SIG-M5 treated with dmso at 0.1 percent for 504 hours (cell line): Measurements from ENCODE around the gene SDF4.
"Not testable (repeated sequence)": the region's sequence is repeated elsewhere in the genome, so short reads cannot be mapped to it uniquely, and the experiment has no call there.

Experiments used
- DNase-seq: peaks from one replicate; lab custom pipeline; 2025; ENCODE audit not compliant: unreplicated experiment; lab: John Stamatoyannopoulos, UW

The SDF4 gene

GRCh38 chr1:1259951-1260600 lies 28.3 kb upstream of the SDF4 start:
- peak; percentile 30 for DNase-seq

GRCh38 chr1:1259540-1259939 lies 27.7 kb upstream of the SDF4 start:
- no peak for DNase-seq

- DNase-seq, result no peak
Observed at GRCh38 chr1:1259119-1259488, 27.3 kb upstream of the SDF4 start.

GRCh38 chr1:1256956-1257871 lies 25.4 kb upstream of the SDF4 start:
- no peak for DNase-seq

GRCh38 chr1:1255611-1256010 lies 23.8 kb upstream of the SDF4 start:
- no peak for DNase-seq

GRCh38 chr1:1255078-1255477 lies 23.3 kb upstream of the SDF4 start:
- DNase-seq, result no peak

GRCh38 chr1:1254667-1254998 lies 22.8 kb upstream of the SDF4 start:
- DNase-seq, result no peak

- DNase-seq, result no peak
Observed at GRCh38 chr1:1253972-1254666, 22.3 kb upstream of the SDF4 start.

GRCh38 chr1:1253314-1253713 lies 21.5 kb upstream of the SDF4 start:
- no peak for DNase-seq

- no peak for DNase-seq
Observed at GRCh38 chr1:1250786-1251284, 19.0 kb upstream of the SDF4 start.

GRCh38 chr1:1248009-1248913 lies 16.5 kb upstream of the SDF4 start:
- DNase-seq, result not testable (repeated sequence)

- DNase-seq, result no peak
Observed at GRCh38 chr1:1247341-1247913, 15.6 kb upstream of the SDF4 start.

- DNase-seq, result no peak
Observed at GRCh38 chr1:1246577-1247340, 15.0 kb upstream of the SDF4 start, which contains the start of gene C1QTNF12. Gene C1QTNF12, minus strand, starts transcription at chr1:1246722. Its CDS starts 32 bp downstream, at chr1:1246690.

GRCh38 chr1:1245817-1246576 lies 14.2 kb upstream of the SDF4 start:
- DNase-seq, result no peak

- DNase-seq, result no peak
Observed at GRCh38 chr1:1245178-1245816, 13.5 kb upstream of the SDF4 start.

- DNase-seq, result no peak
Observed at GRCh38 chr1:1244192-1244811, 12.5 kb upstream of the SDF4 start.

GRCh38 chr1:1243807-1244191 lies 12.0 kb upstream of the SDF4 start:
- DNase-seq, result no peak

- DNase-seq, result no peak
Observed at GRCh38 chr1:1243266-1243660, 11.5 kb upstream of the SDF4 start.
